Stimulated activated CD8-positive, alpha-beta memory T cell treated with anti-CD3 and anti-CD28 coated beads, Interleukin-15, amount 100 ng/mL, for 4 hours (primary cell): ENCODE results near the gene AKAP13.

ENCODE experiments used
- DNase-seq, 2 donors: peaks; one replicate each; pipeline ENCODE4 v3.0.0-alpha.2; 2020; ENCODE audit warnings: low read depth in 2 of 2

Gene AKAP13

GRCh38 chr15:85756411-85757072 is 376.1 kb downstream of the AKAP13 start:
- no peak for DNase-seq

GRCh38 chr15:85757073-85757938 is 376.9 kb downstream of the AKAP13 start:
- no peak for DNase-seq

- no peak for DNase-seq
Observed at GRCh38 chr15:85757939-85758654, 377.7 kb downstream of the AKAP13 start.

GRCh38 chr15:85758655-85758978 is 378.2 kb downstream of the AKAP13 start:
- DNase-seq, result no peak

- no peak for DNase-seq
Observed at GRCh38 chr15:85759376-85759775, 379.0 kb downstream of the AKAP13 start.

- DNase-seq, result no peak
Observed at GRCh38 chr15:85760049-85760448, 379.6 kb downstream of the AKAP13 start.

GRCh38 chr15:85760531-85761371 is 380.3 kb downstream of the AKAP13 start:
- no peak for DNase-seq

- no peak for DNase-seq
Observed at GRCh38 chr15:85761635-85762034, 381.2 kb downstream of the AKAP13 start.

GRCh38 chr15:85762039-85762755 is 381.8 kb downstream of the AKAP13 start:
- DNase-seq, result no peak

- DNase-seq, result no peak
Observed at GRCh38 chr15:85762756-85763127, 382.3 kb downstream of the AKAP13 start.

GRCh38 chr15:85763157-85763556 is 382.8 kb downstream of the AKAP13 start:
- no peak for DNase-seq

- no peak for DNase-seq
Observed at GRCh38 chr15:85763673-85764633, 383.6 kb downstream of the AKAP13 start.

- DNase-seq, result no peak
Observed at GRCh38 chr15:85764649-85765277, 384.4 kb downstream of the AKAP13 start.

- DNase-seq, result no peak
Observed at GRCh38 chr15:85766001-85766831, 385.8 kb downstream of the AKAP13 start.

- DNase-seq, result no peak
Observed at GRCh38 chr15:85767785-85768529, 387.6 kb downstream of the AKAP13 start.

- no peak for DNase-seq
Observed at GRCh38 chr15:85768595-85769168, 388.3 kb downstream of the AKAP13 start.

GRCh38 chr15:85769182-85769900 is 388.9 kb downstream of the AKAP13 start:
- no peak for DNase-seq
